Stimulated activated naive CD4-positive, alpha-beta T cell (primary cell): ENCODE results near the gene NEK2.
"Not testable (repeated sequence)": the region's sequence is repeated elsewhere in the genome, so short reads cannot be mapped to it uniquely, and the experiment has no call there.

Experiments used
- DNase-seq, 6 experiments: peaks; one replicate each; lab custom pipeline; 2025; lab: John Stamatoyannopoulos, UW

NEK2 gene

DNA sequence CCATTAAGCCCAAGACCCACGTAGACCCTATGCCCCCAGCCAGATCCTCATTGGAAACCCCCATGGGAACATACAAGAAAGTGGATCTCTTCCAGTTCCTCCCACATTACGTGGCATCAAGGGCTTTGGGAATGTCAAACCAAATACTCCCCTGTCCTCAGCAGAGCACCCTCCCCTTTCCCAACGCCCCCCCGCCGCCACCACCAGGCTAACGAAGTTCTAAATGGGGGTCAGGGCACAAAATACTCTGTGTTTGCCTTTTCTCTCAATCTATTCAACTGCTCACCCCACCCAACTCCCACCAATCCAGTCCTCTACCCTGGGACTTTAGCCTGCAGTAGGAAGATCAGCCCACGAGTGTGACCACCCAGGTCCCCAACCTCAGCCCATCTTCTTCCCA is 24.5 kb downstream of the NEK2 start:
- no peak for DNase-seq

DNA sequence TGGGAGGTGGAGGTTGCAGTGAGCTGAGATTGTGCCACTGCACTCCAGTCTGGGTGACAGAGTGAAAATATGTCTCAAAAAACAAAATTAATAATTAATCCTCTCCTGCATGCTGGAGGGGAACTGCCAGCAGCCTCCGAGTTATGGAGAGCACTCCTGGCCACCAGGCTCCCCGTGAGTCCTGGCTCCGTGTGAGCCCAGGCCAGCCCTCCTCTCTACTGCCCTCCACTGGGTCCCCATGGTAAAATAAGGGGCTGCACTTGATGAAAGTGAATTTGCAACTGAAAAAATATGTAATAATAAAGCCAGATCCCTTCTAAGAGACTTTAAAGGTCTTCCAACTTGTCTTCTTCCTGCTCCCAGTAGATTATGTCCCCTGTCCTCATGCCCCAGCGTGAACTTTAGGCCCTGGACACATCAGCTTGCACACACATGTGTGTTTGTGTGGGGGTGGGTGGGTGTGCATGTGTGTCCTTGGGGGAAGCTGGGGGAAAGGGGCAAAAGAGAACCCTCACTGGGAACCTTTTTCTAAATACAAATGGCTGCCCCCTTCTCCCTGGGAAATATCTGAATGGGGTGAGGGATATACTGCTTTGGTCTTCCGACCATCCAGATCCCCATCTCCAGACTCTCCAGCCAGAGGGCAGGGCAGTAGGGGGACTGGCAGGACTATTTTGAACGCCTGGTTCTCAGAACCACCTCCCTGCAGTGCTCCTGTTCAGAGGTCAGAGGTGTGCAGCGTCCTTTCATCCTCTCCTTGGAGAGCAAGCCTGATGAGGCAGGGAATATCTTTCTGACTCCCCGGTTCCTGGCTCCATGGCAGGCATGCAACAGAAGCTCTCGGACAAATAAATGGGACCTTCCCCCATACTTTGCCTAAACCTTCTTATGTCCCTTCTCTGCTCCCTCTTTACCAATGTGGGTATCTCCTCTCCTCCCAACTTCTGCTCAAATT is 26.2 kb downstream of the NEK2 start:
- DNase-seq: no peak

GRCh38 chr1:211648336-211648735 is 27.1 kb downstream of the NEK2 start:
- no peak for DNase-seq

DNA sequence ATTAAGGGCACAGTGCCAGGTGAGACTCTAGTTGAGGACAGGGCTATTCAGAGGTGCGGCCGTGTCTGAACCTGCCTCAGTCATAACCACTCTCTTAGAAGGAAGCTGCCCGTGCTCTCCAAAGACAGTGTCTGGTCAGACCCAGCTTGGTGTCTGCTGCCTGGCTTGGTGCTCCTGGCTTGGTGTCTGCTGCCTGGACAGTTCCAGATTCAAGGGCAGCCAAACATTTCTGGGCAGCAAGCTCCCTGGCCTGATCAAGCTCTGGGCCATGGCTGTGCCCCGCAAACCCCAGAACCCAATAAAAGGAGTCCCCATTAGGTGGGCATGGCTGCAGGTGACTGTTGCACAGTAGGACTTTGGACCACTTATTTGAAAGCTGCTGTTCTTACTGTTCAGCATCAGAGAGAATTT is 27.7 kb downstream of the NEK2 start:
- DNase-seq: no peak

GRCh38 chr1:211646566-211646965 is 28.9 kb downstream of the NEK2 start:
- DNase-seq: no peak

GRCh38 chr1:211645601-211646000 is 29.8 kb downstream of the NEK2 start:
- DNase-seq: not testable (repeated sequence)

DNA sequence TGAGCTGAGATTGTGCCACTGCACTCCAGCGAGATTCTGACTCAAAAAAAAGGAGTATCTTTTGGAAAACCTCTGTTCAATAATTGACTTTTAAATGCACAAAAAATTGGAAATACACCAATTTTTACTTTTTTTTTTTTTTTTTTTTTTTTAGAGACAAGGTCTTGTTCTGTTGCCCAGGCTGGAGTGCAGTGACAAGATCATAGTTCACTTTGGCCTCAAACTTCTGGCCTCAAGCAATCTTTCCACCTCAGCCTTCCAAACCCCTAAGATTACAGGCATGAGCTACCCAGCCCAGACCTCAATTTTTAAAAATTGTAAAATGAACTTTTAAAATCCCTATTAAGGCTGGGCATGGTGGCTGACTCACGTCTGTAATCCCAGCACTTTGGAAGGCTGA is 30.8 kb downstream of the NEK2 start:
- DNase-seq: no peak

DNA sequence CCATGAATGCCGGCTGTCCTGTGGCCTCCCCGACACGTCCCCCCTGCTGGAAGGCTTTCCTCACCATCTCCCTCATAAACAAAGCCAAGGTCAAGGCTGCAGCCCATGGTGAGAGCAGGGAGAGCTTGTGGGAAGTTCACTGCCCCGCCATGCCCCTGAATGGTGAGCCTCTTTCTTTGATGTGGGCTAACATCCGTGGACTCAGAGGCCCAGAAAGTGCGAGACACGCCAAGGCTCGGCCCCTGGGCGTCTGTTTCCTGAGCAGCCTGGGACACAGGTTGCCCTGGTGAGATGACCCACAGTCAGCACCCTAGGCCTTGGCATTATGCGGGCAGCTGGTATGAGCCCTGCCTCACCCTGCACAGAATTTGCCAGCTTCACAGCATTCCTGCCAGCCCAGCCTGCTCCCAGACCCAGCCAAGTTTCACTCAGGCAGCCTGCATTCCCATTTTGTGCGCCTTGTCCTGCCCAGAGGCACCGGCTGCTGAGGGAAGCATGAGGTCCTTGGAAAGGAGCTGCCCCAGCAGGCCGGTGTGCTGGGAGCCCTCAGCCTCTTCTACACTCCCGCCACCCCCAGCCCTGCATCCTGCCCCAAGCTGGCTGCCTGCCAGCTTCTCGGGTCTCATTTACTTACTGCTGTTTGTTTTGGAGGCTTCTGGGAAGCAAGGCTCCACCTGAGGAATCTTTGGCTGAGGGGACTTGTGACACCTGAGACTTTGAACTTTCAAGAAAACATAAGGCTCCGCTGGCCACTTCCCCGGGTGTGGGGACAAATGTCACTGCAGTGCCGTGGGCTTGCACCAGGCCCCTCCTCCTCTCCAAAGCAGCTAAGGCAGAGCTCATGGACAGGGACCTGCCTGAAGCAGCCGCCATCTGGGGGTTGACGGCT is 31.9 kb downstream of the NEK2 start:
- DNase-seq: peak in 4 of 6 experiments; percentile 1 to 31 (median 12)

DNA sequence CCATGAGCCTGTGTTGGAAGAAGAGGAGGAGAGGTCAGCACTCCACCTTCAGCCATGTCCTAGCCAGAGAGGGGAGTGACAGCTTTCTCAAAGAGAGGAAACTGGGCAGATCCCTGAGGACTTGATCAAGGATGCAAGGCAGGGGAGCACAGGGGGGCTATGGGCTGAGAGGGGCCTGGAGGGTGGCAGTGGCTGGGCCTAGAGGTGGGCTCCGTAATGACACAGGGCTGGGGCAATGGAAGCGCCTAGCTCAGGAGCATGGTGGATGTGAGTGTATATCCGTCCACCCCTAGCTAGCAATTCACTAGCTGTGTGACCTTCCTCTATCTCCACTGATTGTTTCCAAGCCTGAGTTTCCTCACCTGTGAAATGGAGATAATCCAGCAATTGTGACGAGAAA is 32.6 kb downstream of the NEK2 start:
- DNase-seq: no peak

- no peak for DNase-seq
Measured at GRCh38 chr1:211641942-211642341, 33.5 kb downstream of the NEK2 start.

DNA sequence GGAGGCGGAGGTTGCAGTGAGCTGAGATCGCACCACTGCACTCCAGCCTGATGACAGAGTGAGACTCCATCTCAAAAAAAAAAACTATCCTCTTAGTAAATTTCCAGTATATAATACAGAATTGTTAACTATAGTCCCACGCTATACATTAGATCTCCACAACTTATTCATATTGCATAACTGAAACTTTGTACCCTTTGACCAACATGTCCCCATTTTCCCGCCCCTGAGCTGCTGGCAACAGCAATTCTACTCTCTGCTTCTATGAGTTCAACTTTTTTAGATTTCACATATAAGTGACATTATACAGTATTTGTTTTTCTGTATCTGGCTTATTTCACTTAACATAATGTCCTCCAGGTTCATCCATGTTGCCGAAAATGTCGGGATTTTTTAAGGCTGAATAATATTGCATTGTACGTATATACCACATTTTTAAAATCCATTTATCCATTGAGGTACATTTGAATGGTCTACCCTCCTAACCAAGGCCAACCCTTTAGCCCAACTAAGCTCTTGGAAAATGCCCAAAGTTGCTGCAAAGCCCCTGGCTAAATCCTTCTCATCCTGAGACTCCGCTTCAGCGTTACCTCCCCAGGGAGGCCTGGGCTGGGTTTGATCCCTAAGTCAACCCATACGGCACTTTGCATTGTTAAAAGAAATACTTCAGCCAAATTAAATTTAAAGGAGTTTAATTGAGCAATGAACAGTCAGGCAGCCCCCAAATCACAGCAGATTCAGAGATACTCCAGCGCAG is 34.2 kb downstream of the NEK2 start:
- DNase-seq: no peak

GRCh38 chr1:211640301-211640630 is 35.2 kb downstream of the NEK2 start:
- DNase-seq: no peak

DNA sequence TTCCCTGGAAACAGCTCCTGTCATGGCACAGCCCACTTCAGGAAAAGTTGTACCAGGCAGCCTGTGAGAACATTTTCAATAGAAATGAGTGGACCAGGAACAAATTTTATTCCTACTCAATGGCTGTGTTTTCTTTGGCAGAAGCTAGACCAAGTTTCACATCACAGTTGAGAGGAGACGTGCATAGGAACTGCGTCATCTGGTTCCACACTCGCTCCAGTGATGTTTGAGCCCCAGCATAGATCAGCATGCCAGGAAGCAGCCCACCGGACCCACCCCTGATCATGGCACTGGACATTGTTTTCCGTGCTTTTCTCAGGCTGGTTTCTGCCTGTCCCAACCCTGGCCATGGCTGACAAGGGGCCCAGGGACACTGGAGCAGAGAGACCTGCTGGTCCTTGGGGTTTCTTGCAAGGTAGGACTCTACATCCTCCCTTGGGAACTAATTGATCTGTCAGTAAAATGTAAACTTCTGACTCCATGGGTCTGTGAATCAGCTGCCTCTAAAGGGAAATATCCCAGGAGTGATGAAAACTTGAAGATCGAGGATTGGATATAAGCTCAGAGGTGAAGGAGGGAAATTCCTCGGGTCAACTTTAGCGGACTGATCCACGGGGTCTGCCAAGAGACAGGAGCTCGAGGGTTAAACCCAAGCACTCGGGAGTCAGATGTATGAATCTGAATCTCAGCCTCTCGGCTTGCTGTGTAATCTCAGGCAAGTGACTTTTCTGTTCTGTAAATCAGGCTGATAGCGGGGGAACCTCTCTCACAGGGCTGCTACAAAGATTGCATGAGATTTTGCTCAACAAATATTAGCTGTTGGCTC is 35.7 kb downstream of the NEK2 start:
- DNase-seq: no peak

DNA sequence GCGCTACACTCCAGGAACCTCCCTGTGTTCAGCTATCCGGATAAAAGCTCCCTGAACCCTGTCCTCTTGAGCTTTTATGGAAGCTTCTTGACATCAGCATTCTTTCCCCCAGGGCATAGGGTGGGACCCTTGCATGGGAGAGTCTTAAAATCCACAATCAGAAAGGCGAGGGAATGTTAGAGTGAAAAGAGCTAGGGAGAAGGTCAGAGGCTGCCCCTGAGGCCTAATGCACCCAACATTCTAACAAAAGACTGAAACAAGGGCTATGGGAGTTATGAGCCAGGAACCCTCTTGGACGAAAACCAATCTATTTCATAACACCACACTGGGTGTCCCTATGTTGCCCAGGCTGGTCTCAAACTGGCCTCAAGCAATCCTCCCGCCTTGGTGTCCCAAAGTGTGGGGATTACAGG is 36.7 kb downstream of the NEK2 start:
- DNase-seq: no peak

- DNase-seq: no peak
Measured at GRCh38 chr1:211638246-211638645, 37.2 kb downstream of the NEK2 start.

DNA sequence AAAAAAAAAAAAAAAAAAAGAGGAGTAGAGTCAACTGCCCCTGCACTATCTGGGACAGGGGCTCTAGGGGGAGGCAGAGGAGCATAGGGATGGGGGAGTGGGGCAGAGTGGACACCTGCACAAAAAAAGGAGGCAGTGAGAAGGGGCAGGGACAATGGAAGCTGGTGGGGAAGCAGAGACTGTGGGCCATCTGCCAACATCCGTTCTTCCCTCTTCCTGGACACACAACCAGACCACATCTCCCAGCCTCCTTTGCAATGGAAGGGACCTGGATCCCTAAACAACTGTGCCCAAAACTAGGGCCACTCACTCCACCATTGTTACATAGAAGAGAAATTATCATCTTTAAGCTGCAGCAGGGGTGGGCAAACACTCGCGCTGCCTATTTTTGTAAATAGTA is 38.4 kb downstream of the NEK2 start:
- DNase-seq: no peak

GRCh38 chr1:211636575-211637029 is 38.8 kb downstream of the NEK2 start:
- DNase-seq: not testable (repeated sequence)

DNA sequence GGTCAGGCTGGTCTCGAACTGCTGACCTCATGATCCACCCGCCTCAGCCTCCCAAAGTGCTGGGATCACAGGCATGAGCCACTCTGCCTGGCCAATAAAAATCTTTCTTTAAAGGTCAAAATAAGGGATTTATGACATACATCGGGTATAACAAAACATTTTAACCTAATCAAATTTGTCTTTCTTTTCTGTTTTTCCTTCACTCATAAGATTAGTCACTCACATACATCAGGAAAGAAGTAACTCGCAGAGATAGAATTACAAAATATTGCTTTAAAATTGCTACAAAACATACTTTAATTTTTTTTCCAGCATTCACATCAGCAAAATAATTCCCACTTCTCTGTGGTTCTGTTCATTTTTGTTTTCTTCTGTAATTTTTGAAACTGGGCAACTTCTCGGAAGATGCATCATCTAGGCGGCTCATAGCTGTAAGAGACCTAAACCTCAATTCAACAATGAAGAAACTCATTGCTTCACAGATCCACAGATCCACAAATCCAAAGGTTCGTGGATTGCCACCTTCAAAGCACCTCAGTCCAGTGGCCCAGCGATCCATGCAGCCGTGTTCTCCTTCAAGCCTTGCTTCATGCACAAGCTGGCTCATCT is 39.7 kb downstream of the NEK2 start:
- no peak for DNase-seq

DNA sequence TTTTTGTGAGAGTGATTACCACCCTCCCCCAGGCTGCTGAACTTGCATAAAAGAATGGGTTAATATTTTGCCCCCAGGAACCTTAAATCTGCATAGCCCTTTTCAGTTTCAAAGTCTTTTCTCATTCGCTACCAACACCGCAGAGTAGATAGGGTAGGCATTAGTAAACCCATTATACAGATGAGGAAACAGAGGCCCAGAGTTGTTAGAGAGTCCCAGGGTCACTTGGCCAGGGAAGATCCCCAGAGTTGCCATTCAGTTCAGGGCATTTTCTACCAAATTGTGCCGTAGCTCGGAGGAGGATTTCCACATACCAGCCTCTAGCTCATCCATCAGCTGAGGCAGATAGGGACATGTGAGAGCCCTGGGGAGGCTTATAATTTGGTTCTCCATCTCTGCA is 40.5 kb downstream of the NEK2 start:
- no peak for DNase-seq

- no peak for DNase-seq
Measured at GRCh38 chr1:211634461-211634860, 41.0 kb downstream of the NEK2 start.

GRCh38 chr1:211633524-211633846 is 41.9 kb downstream of the NEK2 start:
- no peak for DNase-seq
